AG08396 (cell line): ENCODE measurements around the gene GPS1.

ENCODE experiments used
- DNase-seq: peaks from one replicate; pipeline ENCODE4 v3.0.0; 2012; ENCODE audit warnings: low spot score, mixed read lengths

GPS1 gene

GRCh38 chr17:82045936-82046484 is 5.7 kb upstream of the GPS1 start:
- DNase-seq, result no peak

DNA sequence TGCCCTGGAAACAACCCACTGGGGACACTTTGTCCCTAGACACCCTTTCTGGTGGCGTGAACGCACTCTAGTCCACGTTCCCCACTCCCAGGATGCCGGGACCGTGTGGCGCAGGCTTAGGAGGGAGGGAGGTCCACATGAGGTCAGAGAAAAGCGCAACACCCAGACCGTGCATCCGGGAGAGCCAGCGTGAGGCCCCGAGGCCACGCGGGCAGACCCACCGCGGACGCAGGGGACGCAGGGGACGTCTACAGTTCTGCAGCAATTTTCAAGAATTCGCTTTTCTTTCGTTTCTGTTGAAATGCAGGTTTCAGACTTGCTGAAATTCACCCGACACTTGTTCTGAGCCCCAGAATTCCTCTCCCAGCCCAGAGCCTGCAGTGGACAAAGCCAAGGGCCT is 4.8 kb upstream of the GPS1 start:
- DNase-seq, result no peak

DNA sequence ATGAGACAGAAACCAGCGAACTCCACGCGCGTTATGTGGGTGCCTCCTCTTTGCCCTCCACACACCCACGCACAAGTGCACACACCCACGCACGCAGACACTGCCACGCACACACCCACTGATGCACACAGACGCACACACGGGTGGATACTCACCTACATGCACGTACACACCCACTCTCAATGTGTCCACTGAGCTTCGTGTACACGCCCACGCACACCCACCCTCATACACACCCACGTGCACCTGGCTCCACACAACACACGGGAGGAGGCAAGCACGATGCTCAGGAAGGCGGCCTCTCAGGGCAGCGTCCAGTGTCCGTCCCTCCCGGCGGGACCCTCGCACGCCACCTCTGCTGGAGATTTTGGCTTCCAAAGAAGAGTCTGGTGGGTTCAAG is 4.3 kb upstream of the GPS1 start:
- DNase-seq, result no peak

DNA sequence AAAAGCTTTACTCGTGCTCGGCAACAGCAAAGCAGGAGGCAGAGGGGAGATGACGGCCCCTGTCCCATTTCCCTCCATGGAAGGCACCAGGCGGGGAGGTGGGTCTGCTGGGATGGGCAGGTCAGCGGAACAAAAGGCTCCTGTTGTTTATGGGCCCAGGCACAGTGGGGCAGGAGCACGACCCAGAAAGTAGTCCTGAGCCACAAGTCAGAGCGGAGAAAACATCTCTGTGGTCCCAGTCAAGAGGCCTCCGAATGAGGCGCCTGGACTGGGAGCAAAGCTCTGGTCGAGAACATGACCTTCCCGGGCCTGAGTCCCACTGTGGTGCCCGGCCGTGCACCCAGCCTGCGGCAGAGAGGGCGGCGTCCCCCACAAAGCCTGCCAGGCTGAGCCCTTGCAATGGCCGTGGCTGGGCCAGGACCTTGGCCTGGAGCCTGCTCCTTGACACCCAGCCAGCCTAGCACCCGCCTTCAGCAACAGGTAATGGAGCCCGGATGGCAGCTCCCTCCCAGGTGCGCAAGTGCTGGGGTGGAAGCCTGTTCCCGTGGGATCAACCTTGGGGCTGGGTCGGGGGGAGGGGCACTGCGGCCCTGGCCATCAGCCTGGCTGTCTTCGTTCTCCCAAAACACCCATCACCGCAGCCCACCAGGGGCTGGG is 3.7 kb upstream of the GPS1 start:
- no peak for DNase-seq

DNA sequence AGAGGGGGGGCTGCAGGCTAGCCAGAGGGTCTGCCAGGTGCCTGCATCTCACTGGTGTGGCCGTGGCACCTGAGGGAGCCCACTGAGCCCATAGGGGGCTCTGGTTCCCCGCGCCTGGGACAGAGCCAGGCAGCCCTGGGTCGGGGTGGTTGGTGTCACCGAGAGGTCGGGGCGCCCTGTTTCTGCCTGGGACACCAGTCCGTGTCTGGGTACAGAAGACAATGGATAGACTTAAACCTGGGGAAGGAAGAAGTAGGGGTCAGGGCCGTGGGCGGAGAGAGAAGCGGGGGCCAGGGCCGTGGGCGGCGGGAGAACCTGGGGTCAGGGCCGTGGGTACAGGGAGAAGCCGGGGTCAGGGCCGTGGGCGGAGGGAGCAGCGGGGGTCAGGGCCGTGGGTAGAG is 3.1 kb upstream of the GPS1 start:
- DNase-seq, result no peak

- DNase-seq, result no peak
Measured at GRCh38 chr17:82049106-82049505, 2.6 kb upstream of the GPS1 start.

- DNase-seq, result no peak
Measured at GRCh38 chr17:82049521-82049971, 2.2 kb upstream of the GPS1 start.

- no peak for DNase-seq
Measured at GRCh38 chr17:82050152-82050760, 1.4 kb upstream of the GPS1 start.

DNA sequence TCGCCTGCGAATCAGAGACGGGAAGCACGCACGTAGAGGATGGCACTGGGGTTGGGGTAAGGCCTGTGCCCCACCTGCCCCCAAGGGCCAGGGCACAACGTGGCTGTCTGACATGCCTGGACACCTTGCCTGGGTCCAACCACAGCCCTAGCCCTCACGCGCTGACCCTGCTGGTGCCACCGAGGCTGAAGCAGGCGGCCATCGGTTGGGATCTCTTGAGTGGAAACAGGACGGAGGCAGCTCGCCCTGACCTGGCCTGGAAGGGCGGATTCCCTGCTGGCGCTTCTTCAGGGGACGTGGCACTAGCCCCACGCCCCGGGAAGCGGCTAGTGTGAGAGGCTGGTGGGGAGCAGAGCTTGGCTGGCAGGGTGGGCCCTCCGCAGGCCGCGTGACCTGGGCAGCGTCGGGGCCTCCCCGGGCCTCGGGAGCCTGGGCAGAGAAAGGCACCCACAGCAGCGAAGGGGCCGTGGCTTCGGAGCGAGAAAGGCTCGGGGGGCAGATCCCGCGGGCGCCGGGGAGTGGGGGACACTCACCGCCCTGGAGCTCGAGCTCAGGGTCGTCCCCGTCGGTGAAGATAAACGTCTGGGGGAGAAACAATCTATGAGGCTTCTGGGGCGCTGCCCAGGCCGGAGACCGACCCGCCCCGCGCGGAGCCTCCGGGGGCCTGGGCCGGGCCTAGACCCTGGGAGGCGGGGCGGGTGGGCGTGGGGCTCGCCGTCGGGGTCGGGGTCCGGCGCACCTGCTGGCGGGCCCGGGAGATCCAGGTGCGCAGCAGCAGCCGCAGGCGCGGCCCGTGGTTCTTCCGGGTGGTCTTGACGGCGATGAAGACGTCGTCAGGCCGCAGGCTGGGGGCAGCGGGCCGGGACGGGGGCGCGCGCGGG is 697 bp upstream of the GPS1 start:
- DNase-seq, result no peak

DNA sequence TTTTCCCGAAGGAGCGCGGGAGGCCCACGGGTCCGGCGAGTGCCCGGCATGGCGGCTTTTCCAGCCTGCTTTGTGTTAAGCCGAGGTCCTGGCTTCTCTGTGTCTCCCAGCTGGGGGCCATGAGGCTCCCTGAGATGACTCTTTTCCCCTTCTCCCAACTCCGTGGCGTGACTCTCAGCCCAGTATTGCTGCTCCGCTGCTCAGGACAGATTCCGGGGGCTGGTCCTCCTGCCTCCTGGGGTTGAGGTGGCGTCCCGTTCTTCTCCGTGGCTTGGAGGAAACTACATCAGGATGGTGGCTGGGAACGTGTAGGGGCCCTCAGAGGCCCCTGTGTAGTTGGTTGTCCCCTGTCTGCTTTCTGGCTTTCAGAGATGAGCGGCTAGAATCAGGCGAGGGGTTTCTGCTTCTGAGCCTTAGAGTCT is 951 bp downstream of the GPS1 start:
- DNase-seq, result no peak

DNA sequence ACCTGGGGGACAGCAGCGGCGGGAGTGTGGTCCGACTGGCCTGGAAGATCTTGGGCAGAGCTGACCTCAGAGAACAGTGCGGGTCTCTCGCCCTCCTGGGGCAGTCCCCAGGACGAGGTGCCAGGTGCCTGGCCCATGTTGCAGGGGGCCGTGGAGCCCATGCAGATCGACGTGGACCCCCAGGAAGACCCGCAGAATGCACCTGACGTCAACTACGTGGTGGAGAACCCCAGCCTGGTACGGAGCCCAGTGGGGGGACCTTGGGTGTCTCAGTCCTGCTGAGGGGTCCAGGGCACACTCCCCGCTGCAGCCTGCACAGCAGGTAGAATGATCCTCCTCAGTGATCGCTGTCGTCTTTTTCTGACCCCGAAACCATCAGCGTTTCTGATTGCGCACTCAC is 1.4 kb downstream of the GPS1 start:
- no peak for DNase-seq

GRCh38 chr17:82053556-82054263 is 2.0 kb downstream of the GPS1 start:
- DNase-seq, result no peak

GRCh38 chr17:82054351-82055022 is 2.8 kb downstream of the GPS1 start:
- DNase-seq, result no peak

GRCh38 chr17:82055023-82055964 is 3.6 kb downstream of the GPS1 start:
- DNase-seq, result no peak

DNA sequence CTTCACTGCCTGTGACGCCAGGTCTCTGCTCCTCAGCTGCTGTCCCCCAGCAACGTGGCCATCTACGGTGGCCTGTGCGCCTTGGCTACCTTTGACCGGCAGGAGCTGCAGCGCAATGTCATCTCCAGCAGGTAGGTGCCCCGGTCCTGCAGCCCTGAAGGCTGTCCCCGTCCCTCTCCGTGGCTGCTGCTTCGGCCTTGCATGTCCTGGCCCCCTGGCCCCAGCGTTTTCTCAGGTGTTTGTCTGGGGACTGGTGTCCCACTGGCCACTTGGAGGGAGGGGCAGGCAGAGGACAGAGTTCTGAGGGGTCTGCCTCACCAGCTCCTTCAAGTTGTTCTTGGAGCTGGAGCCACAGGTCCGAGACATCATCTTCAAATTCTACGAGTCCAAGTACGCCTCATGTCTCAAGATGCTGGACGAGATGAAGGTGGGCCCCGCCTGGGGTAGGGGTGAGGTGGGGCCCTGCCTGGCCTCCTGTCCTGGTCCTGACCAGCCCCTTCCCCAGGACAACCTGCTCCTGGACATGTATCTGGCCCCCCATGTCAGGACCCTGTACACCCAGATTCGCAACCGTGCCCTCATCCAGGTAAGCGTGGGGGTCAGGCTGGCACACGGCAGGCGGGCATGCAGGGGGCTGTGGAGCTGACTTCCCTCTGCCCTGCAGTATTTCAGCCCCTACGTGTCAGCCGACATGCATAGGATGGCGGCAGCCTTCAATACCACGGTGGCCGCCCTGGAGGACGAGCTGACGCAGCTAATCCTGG is 4.4 kb downstream of the GPS1 start:
- DNase-seq, result no peak

GRCh38 chr17:82056729-82057621 is 5.3 kb downstream of the GPS1 start:
- DNase-seq, result no peak

GRCh38 chr17:82058230-82058854 is 6.6 kb downstream of the GPS1 start:
- DNase-seq, result no peak

GRCh38 chr17:82058855-82059249 is 7.2 kb downstream of the GPS1 start:
- DNase-seq, result no peak
